AG04449 (cell line): ENCODE measurements around the gene AKR1B1.

Source experiments
- CTCF ChIA-PET: fragments of 350-600 bp; formaldehyde crosslinking; extraction: SDS; loops from one replicate; lab custom pipeline; 2021; ENCODE audit warnings: antibody characterized with exemption; lab: Yijun Ruan, JAX
- POLR2A ChIA-PET: fragments of 400-600, 350-600 bp; formaldehyde crosslinking; extraction: SDS; loops from one replicate; lab custom pipeline; 2020; ENCODE audit warnings: antibody characterized with exemption, inconsistent platforms; lab: Yijun Ruan, JAX
- DNase-seq: peaks from one replicate; pipeline ENCODE4 v3.0.0-alpha.2; 2010; ENCODE audit warnings: low read depth, low spot score
- H3K4me3 ChIP-seq: 2 replicates; pipeline ENCODE4 v1.5.1; 2011; ENCODE audit warnings: low read depth, mild to moderate bottlenecking, control low read depth, low read length
- TF ChIP-seq, protein P1 (sequence below): IDR thresholded peaks from one replicate; pipeline ENCODE4 v1.5.1; 2011; ENCODE audit warnings: mild to moderate bottlenecking, moderate library complexity, low read length, control low read depth, inconsistent platforms; ENCODE audit not compliant: insufficient read depth; ENCODE audit errors: missing control alignments

The AKR1B1 gene

GRCh38 chr7:134447383-134447782 lies 11.5 kb downstream of the AKR1B1 start:
- ChIA-PET POLR2A (interaction anchor here (0.5 to 1.7 kb wide), 2 partner anchors 9 to 12 kb away, joined by 3 to 4 read pairs; no protein-coding TSS in a partner anchor), CTCF (interaction anchor here (1.4 to 10.2 kb wide), 8 partner anchors 9 to 160 kb away, joined by 5 to 112 read pairs (median 16); partner anchors contain the start of gene AKR1B1)
- no peak overlapping the region for H3K4me3 ChIP-seq
- no peak for DNase-seq
- TF ChIP-seq, protein P1, sequence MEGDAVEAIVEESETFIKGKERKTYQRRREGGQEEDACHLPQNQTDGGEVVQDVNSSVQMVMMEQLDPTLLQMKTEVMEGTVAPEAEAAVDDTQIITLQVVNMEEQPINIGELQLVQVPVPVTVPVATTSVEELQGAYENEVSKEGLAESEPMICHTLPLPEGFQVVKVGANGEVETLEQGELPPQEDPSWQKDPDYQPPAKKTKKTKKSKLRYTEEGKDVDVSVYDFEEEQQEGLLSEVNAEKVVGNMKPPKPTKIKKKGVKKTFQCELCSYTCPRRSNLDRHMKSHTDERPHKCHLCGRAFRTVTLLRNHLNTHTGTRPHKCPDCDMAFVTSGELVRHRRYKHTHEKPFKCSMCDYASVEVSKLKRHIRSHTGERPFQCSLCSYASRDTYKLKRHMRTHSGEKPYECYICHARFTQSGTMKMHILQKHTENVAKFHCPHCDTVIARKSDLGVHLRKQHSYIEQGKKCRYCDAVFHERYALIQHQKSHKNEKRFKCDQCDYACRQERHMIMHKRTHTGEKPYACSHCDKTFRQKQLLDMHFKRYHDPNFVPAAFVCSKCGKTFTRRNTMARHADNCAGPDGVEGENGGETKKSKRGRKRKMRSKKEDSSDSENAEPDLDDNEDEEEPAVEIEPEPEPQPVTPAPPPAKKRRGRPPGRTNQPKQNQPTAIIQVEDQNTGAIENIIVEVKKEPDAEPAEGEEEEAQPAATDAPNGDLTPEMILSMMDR: no peak

DNA sequence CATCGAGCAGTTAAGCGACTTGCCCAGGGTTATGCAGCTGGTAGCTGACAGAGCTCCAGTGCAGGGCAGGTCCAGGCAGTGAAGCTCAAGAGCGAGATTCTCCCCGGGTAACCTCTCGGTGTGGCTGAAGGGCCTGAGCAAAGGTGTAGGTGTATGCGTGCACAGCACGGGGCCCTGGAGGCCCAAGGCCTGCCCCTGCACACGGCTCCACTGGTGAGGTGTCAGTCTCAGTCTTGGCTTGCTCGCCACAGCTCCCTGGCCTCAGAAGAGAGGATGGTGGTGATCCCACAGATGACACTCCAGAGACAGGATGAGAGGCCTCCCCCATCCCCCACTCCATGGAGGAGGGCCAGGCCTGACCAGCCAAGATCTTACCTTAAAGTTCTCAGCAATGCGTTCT lies 12.0 kb downstream of the AKR1B1 start:
- ChIA-PET CTCF (interaction anchor here (3.9 to 10.2 kb wide), 4 partner anchors 12 to 100 kb away, joined by 20 to 112 read pairs (median 45); partner anchors contain the start of gene AKR1B1), POLR2A (interaction anchor here (0.5 kb wide), 1 partner anchor 9 kb away, joined by 3 read pairs; no protein-coding TSS in a partner anchor)
- DNase-seq: no peak
- no peak overlapping the region for H3K4me3 ChIP-seq
- TF ChIP-seq, protein P1: no peak

DNA sequence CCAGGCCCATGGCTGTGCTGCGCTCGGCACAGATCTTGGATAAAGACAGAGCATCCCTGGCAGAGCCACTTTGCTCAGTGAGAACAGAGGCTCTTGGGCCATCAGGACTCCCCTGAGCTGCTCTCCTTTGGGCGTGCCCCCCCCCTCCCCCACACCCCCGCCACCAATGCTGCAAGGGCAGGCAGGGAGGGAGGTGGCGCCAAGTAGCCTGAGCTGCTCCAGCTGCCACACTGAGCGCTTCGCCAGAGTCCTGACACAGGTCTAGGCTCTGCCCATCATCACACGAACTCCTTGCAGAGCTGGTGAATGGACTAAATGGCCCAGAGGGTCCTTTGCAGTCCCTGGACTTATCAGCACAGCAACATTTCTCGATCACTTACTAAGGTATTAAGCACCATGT lies 12.5 kb downstream of the AKR1B1 start:
- ChIA-PET CTCF (interaction anchor here (1.1 to 10.2 kb wide), 6 partner anchors 11 to 162 kb away, joined by 4 to 112 read pairs (median 26); partner anchors contain the start of gene AKR1B1), POLR2A (no interaction called here)
- TF ChIP-seq, protein P1: no peak
- DNase-seq: no peak
- H3K4me3 ChIP-seq: no peak overlapping the region

GRCh38 chr7:134444961-134445315 lies 14.0 kb downstream of the AKR1B1 start:
- POLR2A ChIA-PET: no interaction called here
- no peak for DNase-seq
- no peak overlapping the region for H3K4me3 ChIP-seq
- TF ChIP-seq, protein P1: no peak
- CTCF ChIA-PET: interaction anchor here (1.5 to 10.2 kb wide), 7 partner anchors 9 to 161 kb away, joined by 4 to 112 read pairs (median 20); partner anchors contain the start of gene AKR1B1

DNA sequence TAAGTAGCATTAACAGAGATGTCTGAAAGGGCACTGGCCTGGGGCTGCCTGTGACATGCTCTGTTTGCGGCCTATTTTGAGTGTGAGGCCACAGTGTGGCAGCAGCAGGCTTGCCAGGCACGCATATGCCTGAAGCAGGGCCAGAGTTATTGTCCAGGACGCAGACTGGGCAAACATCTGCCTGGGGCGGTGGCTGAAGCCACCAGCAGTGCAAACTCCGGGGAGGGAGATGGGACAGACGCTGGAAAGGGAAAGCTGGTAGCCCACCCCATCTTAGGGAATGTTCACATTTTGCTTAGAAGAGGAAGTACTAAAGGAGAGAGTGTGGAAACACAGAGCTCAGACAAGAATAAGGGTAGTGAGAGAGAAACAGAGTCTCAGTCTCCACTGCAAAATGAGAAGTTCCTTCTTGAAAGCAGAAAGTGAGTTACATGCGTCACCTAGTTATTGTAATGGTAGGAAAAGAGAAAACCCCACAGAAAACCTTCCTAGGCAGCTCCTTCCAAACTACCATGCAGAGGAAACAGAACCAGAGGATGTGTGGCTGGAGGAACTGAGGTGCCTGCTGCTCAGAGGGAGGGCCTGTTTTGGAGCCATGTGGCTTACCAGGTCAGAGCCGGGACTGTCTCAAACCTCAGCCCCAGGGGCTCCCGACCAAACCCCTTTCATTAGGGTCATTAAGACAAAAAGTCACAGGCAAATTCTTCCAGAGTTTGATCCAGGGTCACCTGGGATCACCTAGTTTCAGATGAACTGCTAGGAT lies 14.5 kb downstream of the AKR1B1 start:
- no peak for DNase-seq
- ChIA-PET POLR2A (interaction anchor here (1.0 kb wide), 1 partner anchor 12 kb away, joined by 3 read pairs; no protein-coding TSS in a partner anchor), CTCF (interaction anchor here (1.1 to 10.2 kb wide), 9 partner anchors 9 to 163 kb away, joined by 3 to 112 read pairs (median 7); partner anchors contain the start of gene AKR1B1)
- TF ChIP-seq, protein P1: no peak
- no peak overlapping the region for H3K4me3 ChIP-seq
